K562 (cell line): ENCODE measurements around the gene RBFOX1. TPM values are rescaled to one million over a fixed set of nuclear protein-coding genes. Genes with fewer than 3 reads are reported as not detected.

Experiments used
- ATAC-seq: fragments of 200-7000 bp; cut with Tn5 transposase; 3 replicates; pipeline ENCODE4 v1.9.1; 2020; ENCODE audit warnings: moderate library complexity
- BruUV-seq: library from RNA; stranded (reverse); fragments of 400-500 nt; replicated peaks from 2 replicates; lab custom pipeline; 2021; lab: Mats Ljungman, UMichigan
- CTCF ChIA-PET: fragments of 300-600 bp; formaldehyde crosslinking; extraction: SDS; loops from one replicate; lab custom pipeline; 2021; ENCODE audit warnings: low intra/inter-chr PET ratio; lab: Yijun Ruan, JAX
- POLR2A ChIA-PET: fragments of 300-600, 350-650 bp; sonication (Branson Sonifier 250); formaldehyde crosslinking; extraction: SDS; loops from one replicate; lab custom pipeline; 2021; ENCODE audit warnings: antibody characterized with exemption, inconsistent platforms; lab: Yijun Ruan, JAX
- DNase-seq, 4 experiments: peaks; one replicate each; pipeline versions ENCODE4 v3.0.0 to v3.0.0-alpha.2; 2011 to 2018; ENCODE audit warnings: low spot score in 3 of 4, mixed read lengths in 3 of 4; ENCODE audit errors: extremely low read depth in 1 of 4
- FAIRE-seq: peaks from 2 replicates; lab custom pipeline; 2011; peaks lifted over from hg19 to GRCh38; lab: Jason Lieb, UNC
- H2AFZ ChIP-seq: 2 replicates; pipeline ENCODE4 v1.6.0; 2011; ENCODE audit warnings: low read depth, low read length, control low read depth, inconsistent platforms
- H3K27ac ChIP-seq: fragments of 200-600 bp; 3 replicates; pipeline ENCODE4 v1.8.0; 2011; ENCODE audit warnings: low read depth, mild to moderate bottlenecking, control low read depth, inconsistent platforms, low read length, moderate library complexity, mixed read lengths; ENCODE audit errors: extremely low read depth
- H3K27me3 ChIP-seq, 2 experiments: fragments of 300-600 bp in 1 of 2; 2 replicates in 1 of 2; 3 replicates in 1 of 2; pipeline versions ENCODE4 v1.6.0 to v1.8.0; 2011; ENCODE audit warnings: inconsistent platforms in 2 of 2, low read length in 2 of 2, mild to moderate bottlenecking in 1 of 2, mixed read lengths in 1 of 2, moderate library complexity in 1 of 2; ENCODE audit not compliant: control insufficient read depth in 2 of 2, insufficient read depth in 2 of 2
- H3K36me3 ChIP-seq: fragments of 300-600 bp; 3 replicates; pipeline ENCODE4 v1.8.0; 2011; ENCODE audit warnings: mild to moderate bottlenecking, low read length, inconsistent platforms; ENCODE audit not compliant: control insufficient read depth, insufficient read depth
- H3K4me1 ChIP-seq, 2 experiments: fragments of 200-600 bp in 1 of 2; replicated peaks in 1 of 2; 2 replicates in 1 of 2; 3 replicates in 1 of 2; pipeline versions ENCODE4 v1.5.1 to v1.8.0; 2011; ENCODE audit warnings: inconsistent platforms in 2 of 2, low read length in 2 of 2, mild to moderate bottlenecking in 1 of 2, mixed read lengths in 1 of 2, moderate library complexity in 1 of 2; ENCODE audit not compliant: control insufficient read depth in 2 of 2, insufficient read depth in 2 of 2
- H3K4me2 ChIP-seq: 2 replicates; pipeline ENCODE4 v1.6.1; 2011; ENCODE audit warnings: low read length, control low read depth, inconsistent platforms, mixed read lengths; ENCODE audit not compliant: insufficient read depth
- H3K4me3 ChIP-seq: fragments of 200-600 bp; sonication (generic), shearing (Covaris generic); 2 replicates; pipeline ENCODE4 v1.5.1; 2016; ENCODE audit warnings: control low read depth, inconsistent platforms
- H3K79me2 ChIP-seq: fragments of 200-600 bp; 3 replicates; pipeline ENCODE4 v1.8.0; 2011; ENCODE audit warnings: low read length, inconsistent platforms; ENCODE audit not compliant: control insufficient read depth, insufficient read depth
- H3K9ac ChIP-seq, 2 experiments: 2 replicates each; pipeline versions ENCODE4 v1.6.0 to v1.6.1; 2011; ENCODE audit warnings: low read depth in 2 of 2, low read length in 2 of 2, control low read depth in 1 of 2, inconsistent platforms in 1 of 2, mild to moderate bottlenecking in 1 of 2, mixed read lengths in 1 of 2; ENCODE audit not compliant: insufficient read depth in 1 of 2
- H3K9me1 ChIP-seq: one replicate; pipeline ENCODE4 v1.6.0; 2011; ENCODE audit warnings: inconsistent platforms, mild to moderate bottlenecking, low read length, moderate library complexity; ENCODE audit not compliant: control insufficient read depth, insufficient read depth
- H3K9me3 ChIP-seq: replicated peaks from 2 replicates; pipeline ENCODE4 v1.5.1; 2011; ENCODE audit warnings: low read depth, low read length, inconsistent platforms; ENCODE audit not compliant: control insufficient read depth, insufficient read depth
- H4K20me1 ChIP-seq: replicated peaks from 2 replicates; pipeline ENCODE4 v1.6.1; 2011; ENCODE audit warnings: low read length, inconsistent platforms, mixed read lengths; ENCODE audit not compliant: control insufficient read depth, insufficient read depth
- DIDO1 ChIP-seq: fragments of 450-650 bp; IDR thresholded peaks from 2 replicates; pipeline ENCODE4 v1.6.1; 2016; ENCODE audit warnings: low read depth, missing biosample characterization, missing genetic modification characterization
- POLR3A ChIP-seq: IDR thresholded peaks from 2 replicates; pipeline ENCODE4 v1.6.1; 2011; ENCODE audit warnings: borderline replicate concordance, mild to moderate bottlenecking, moderate library complexity; ENCODE audit not compliant: insufficient read length, insufficient read depth; ENCODE audit errors: extremely low read depth
- THRAP3 ChIP-seq: fragments of 450-650 bp; IDR thresholded peaks from 2 replicates; pipeline ENCODE4 v1.6.1; 2016; ENCODE audit warnings: mild to moderate bottlenecking, inconsistent platforms, borderline replicate concordance
- ZNF551 ChIP-seq: fragments of 250-450 bp; sonication (Bioruptor Pico); IDR thresholded peaks from 2 replicates; pipeline ENCODE4 v1.5.0; 2021; ENCODE audit warnings: mild to moderate bottlenecking, moderate library complexity
- WGBS: fragments of 100-300 bp; shearing (Covaris generic); methylation state at CpG from one replicate; pipeline ENCODE4 v1.1.6; 2016; ENCODE audit warnings: low coverage, mixed read lengths; ENCODE audit not compliant: insufficient coverage; ENCODE audit errors: missing lambda C conversion rate; 5-methylcytosine and 5-hydroxymethylcytosine counted together
- in situ Hi-C: fragments of 300-500 bp; cut with MboI; formaldehyde crosslinking; loops from 4 replicates; pipeline ENCODE4 v1.15.0; 2018; ENCODE audit warnings: inconsistent platforms, mixed read lengths
- intact Hi-C: fragments of 100-400 bp; cut with micrococcal nuclease; formaldehyde crosslinking; loops from 2 replicates; pipeline ENCODE4 v1.14.2; 2022
- polyA plus RNA-seq, 8 experiments: library from polyadenylated mRNA; depleted of rRNA in 4 of 8; stranded (reverse) in 5 of 8; unstranded in 3 of 8; fragments of >200 nt; fragmentation: Nextera tagmentation in 2 of 8; fragmentation: Illumina TruSeq in 1 of 8; extraction: Ambion mirVana in 2 of 8; extraction: Trizol in 1 of 8; gene quantifications; 2 replicates each; pipeline versions ENCODE4 v1.2.1 to v1.2.3, GENCODE V29; 2011 to 2014; ENCODE audit warnings: inconsistent platforms in 1 of 8, missing spikeins in 1 of 8
- total RNA-seq, 7 experiments: library from RNA; depleted of rRNA in 6 of 7; stranded (reverse); fragments of >200 nt in 6 of 7; fragmentation: Illumina TruSeq in 2 of 7; extraction: Trizol in 2 of 7; gene quantifications; 2 replicates each; pipeline versions ENCODE4 v1.2.1 to v1.2.3, GENCODE V29; 2011 to 2021; ENCODE audit warnings: low replicate concordance in 1 of 7
- TF ChIP-seq, protein P1 (sequence below): fragments of 250-450 bp; sonication (Bioruptor Pico); IDR thresholded peaks from 2 replicates; pipeline ENCODE4 v1.4.0; 2020
- TF ChIP-seq, protein P2 (sequence below): conservative IDR thresholded peaks from 2 replicates; pipeline ENCODE4 v1.6.1; 2011; ENCODE audit warnings: low read depth, mild to moderate bottlenecking, low read length; ENCODE audit not compliant: control insufficient read depth
- TF ChIP-seq, protein P3 (sequence below): fragments of 450-650 bp; formaldehyde crosslinking; conservative IDR thresholded peaks from 2 replicates; pipeline ENCODE4 v1.4.0; 2022; ENCODE audit warnings: mild to moderate bottlenecking, missing genetic modification characterization

The RBFOX1 gene
- total and polyA plus RNA-seq, 9 of the 15 experiments (the other 6 are each of a cell fraction or from before 2014, with no cell fraction given), result 0.03 TPM; not detected in 8

DNA sequence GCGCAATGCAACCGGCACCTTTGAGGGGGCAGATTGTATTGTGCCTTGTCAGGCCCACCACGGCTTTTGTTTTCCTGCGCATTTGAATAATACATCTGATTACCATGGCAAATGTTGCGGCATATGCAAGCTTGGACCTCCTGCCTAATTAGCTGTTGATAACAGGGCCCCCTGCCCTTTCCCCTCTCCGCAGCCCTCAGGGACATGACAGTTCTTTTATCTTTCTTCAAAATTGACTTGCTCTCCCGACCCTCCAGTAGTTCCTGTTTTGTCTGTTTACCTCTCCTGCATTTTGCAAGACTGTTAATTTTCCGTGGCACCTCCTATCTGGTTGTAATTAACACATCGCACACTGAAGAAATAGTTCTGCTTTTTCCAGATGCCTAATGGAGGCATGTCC is 86.8 kb downstream of the RBFOX1 start:
- Histone ChIP-seq H3K4me1 (no peaks in the 10 kb centered on the region), H3K79me2 (no peaks in the 10 kb centered on the region), H3K4me3 (no peak overlapping the region), H3K9me3 (no peaks in the 10 kb centered on the region), H3K9ac (no peak overlapping the region), H3K36me3 (no peaks in the 10 kb centered on the region), H3K4me2 (no peak overlapping the region), H4K20me1 (no peaks in the 10 kb centered on the region), H2AFZ (no peak overlapping the region), H3K27me3 (peaks cover 4 to 14% of the 10 kb centered on the region in 2 experiments; a peak in 3 of 5 replicates), H3K9me1 (no peaks in the 10 kb centered on the region), H3K27ac (no peak overlapping the region)
- FAIRE-seq, result no peak
- in situ Hi-C loops (no loop called here), intact Hi-C loops (no loop called here)
- no peak for DNase-seq
- ATAC-seq, result no peak
- CTCF ChIA-PET, result no interaction called here
- no TSS peak for BruUV-seq
- under 1% methylated on average over 9 of the region's 9 CpGs for WGBS
- POLR2A ChIA-PET, result no interaction called here
- no peak for TF ChIP-seq ZNF551

DNA sequence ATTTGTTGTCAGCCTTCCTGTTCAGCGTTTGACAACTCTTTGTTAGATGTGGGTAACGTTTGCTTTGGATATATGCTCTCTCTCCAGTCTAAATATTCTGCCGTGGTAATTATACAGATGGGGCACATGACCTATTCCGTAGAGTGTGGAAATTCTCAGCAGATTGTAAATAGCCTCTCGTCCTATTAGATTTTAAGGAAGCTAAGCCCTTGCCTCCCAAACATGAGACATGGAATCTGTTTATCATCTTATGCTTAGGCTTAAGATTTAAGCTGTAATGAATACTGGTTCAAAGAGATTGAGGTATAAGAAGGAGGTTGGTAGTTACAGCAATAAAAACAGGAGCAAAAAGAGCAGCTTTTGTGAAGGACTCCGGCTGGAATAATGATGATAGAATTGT is 87.4 kb downstream of the RBFOX1 start:
- FAIRE-seq (no peak), ATAC-seq (no peak), DNase-seq (no peak)
- WGBS, result 1% methylated on average over 6 of the region's 6 CpGs
- in situ Hi-C loops (no loop called here), intact Hi-C loops (no loop called here)
- no peaks in the 10 kb centered on the region for H3K79me2 ChIP-seq
- no peak overlapping the region for H3K4me2 ChIP-seq
- H2AFZ ChIP-seq, result no peak overlapping the region
- no peaks in the 10 kb centered on the region for H3K36me3 ChIP-seq
- no peaks in the 10 kb centered on the region for H4K20me1 ChIP-seq
- H3K9me1 ChIP-seq, result no peaks in the 10 kb centered on the region
- H3K9me3 ChIP-seq, result no peaks in the 10 kb centered on the region
- ChIA-PET POLR2A (no interaction called here), CTCF (no interaction called here)
- no peak overlapping the region for H3K9ac ChIP-seq
- H3K27ac ChIP-seq, result no peak overlapping the region
- TF ChIP-seq THRAP3, result no peak
- TF ChIP-seq, protein P1, sequence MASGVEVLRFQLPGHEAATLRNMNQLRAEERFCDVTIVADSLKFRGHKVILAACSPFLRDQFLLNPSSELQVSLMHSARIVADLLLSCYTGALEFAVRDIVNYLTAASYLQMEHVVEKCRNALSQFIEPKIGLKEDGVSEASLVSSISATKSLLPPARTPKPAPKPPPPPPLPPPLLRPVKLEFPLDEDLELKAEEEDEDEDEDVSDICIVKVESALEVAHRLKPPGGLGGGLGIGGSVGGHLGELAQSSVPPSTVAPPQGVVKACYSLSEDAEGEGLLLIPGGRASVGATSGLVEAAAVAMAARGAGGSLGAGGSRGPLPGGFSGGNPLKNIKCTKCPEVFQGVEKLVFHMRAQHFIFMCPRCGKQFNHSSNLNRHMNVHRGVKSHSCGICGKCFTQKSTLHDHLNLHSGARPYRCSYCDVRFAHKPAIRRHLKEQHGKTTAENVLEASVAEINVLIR (CRISPR knock-in tag), result no peak
- TF ChIP-seq POLR3A, result no peak
- TF ChIP-seq, protein P2, sequence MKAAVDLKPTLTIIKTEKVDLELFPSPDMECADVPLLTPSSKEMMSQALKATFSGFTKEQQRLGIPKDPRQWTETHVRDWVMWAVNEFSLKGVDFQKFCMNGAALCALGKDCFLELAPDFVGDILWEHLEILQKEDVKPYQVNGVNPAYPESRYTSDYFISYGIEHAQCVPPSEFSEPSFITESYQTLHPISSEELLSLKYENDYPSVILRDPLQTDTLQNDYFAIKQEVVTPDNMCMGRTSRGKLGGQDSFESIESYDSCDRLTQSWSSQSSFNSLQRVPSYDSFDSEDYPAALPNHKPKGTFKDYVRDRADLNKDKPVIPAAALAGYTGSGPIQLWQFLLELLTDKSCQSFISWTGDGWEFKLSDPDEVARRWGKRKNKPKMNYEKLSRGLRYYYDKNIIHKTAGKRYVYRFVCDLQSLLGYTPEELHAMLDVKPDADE, result no peak
- TF ChIP-seq, protein P3, sequence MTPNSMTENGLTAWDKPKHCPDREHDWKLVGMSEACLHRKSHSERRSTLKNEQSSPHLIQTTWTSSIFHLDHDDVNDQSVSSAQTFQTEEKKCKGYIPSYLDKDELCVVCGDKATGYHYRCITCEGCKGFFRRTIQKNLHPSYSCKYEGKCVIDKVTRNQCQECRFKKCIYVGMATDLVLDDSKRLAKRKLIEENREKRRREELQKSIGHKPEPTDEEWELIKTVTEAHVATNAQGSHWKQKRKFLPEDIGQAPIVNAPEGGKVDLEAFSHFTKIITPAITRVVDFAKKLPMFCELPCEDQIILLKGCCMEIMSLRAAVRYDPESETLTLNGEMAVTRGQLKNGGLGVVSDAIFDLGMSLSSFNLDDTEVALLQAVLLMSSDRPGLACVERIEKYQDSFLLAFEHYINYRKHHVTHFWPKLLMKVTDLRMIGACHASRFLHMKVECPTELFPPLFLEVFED (CRISPR knock-in tag), result no peak
- TF ChIP-seq DIDO1 (tag), result no peak
- no TSS peak for BruUV-seq
- peaks cover 4 to 14% of the 10 kb centered on the region in 2 experiments; a peak in 3 of 5 replicates for H3K27me3 ChIP-seq
- no peaks in the 10 kb centered on the region for H3K4me1 ChIP-seq
- H3K4me3 ChIP-seq, result no peak overlapping the region
